WTC11 (cell line): ENCODE measurements around the gene ABCD3.

ENCODE experiments used
- ATF1 ChIP-seq: sonication (generic); formaldehyde crosslinking; IDR thresholded peaks from 2 replicates; pipeline ENCODE4 v1.8.1; 2023; ENCODE audit warnings: mild to moderate bottlenecking, moderate library complexity, missing genetic modification reagents
- ESRRA ChIP-seq: sonication (generic); formaldehyde crosslinking; IDR thresholded peaks from 2 replicates; pipeline ENCODE4 v1.8.1; 2022; ENCODE audit warnings: mild to moderate bottlenecking, missing genetic modification reagents, borderline replicate concordance
- FOXK1 ChIP-seq: sonication (generic); formaldehyde crosslinking; IDR thresholded peaks from 2 replicates; pipeline ENCODE4 v1.8.0; 2022; ENCODE audit warnings: mild to moderate bottlenecking, moderate library complexity, missing genetic modification reagents
- JAZF1 ChIP-seq: fragments of 250-450 bp; sonication (Bioruptor Pico); IDR thresholded peaks from 2 replicates; pipeline ENCODE4 v1.9.0; 2021; ENCODE audit warnings: moderate library complexity, mild to moderate bottlenecking, inconsistent platforms
- MXD4 ChIP-seq: fragments of 250-450 bp; sonication (Bioruptor Pico); IDR thresholded peaks from 2 replicates; pipeline ENCODE4 v1.8.0; 2021; ENCODE audit warnings: mild to moderate bottlenecking, moderate library complexity, borderline replicate concordance
- NR3C1 ChIP-seq: sonication (generic); formaldehyde crosslinking; conservative IDR thresholded peaks from 2 replicates; pipeline ENCODE4 v1.8.1; 2023; ENCODE audit warnings: low read depth, mild to moderate bottlenecking, missing genetic modification reagents
- ZNF138 ChIP-seq: sonication (generic); formaldehyde crosslinking; conservative IDR thresholded peaks from 2 replicates; pipeline ENCODE4 v1.8.1; 2022; ENCODE audit warnings: mild to moderate bottlenecking, moderate library complexity, missing genetic modification reagents
- TF ChIP-seq, protein P1 (sequence below): fragments of 200-600 bp; IDR thresholded peaks from 2 replicates; pipeline ENCODE4 v1.8.0; 2022; ENCODE audit warnings: antibody characterized with exemption

DNA sequence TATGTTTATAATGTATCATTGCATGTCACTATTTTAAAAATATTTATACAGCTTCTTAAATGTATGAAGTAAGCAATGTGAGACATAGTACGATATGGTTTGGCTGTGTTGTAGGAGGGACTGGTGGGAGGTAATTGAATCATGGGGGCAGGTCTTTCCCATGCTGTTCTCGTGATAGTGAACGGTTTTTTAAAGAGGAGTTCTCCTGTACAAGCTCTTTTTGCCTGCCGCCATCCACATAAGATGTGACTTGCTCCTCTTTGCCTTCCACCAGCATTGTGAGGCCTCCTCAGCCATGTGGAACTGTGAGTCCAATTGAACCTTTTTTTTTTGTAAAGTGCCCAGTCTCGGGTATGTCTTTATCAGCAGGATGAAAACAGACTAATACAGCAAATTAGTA, 10.3 kb downstream of the ABCD3 start:
- TF ChIP-seq MXD4 (CRISPR knock-in tag), result no peak
- TF ChIP-seq, protein P1, sequence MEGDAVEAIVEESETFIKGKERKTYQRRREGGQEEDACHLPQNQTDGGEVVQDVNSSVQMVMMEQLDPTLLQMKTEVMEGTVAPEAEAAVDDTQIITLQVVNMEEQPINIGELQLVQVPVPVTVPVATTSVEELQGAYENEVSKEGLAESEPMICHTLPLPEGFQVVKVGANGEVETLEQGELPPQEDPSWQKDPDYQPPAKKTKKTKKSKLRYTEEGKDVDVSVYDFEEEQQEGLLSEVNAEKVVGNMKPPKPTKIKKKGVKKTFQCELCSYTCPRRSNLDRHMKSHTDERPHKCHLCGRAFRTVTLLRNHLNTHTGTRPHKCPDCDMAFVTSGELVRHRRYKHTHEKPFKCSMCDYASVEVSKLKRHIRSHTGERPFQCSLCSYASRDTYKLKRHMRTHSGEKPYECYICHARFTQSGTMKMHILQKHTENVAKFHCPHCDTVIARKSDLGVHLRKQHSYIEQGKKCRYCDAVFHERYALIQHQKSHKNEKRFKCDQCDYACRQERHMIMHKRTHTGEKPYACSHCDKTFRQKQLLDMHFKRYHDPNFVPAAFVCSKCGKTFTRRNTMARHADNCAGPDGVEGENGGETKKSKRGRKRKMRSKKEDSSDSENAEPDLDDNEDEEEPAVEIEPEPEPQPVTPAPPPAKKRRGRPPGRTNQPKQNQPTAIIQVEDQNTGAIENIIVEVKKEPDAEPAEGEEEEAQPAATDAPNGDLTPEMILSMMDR, result no peak
- TF ChIP-seq JAZF1 (CRISPR knock-in tag), result no peak
- no peak for TF ChIP-seq FOXK1 (CRISPR knock-in tag)
- TF ChIP-seq ZNF138 (CRISPR knock-in tag), result no peak
- no peak for TF ChIP-seq NR3C1 (CRISPR knock-in tag)
- no peak for TF ChIP-seq ATF1 (CRISPR knock-in tag)
- no peak for TF ChIP-seq ESRRA (CRISPR knock-in tag)
